GM21515 (cell line): ENCODE data around the gene RASGRP3.
"Not testable (repeated sequence)": the region's sequence is repeated elsewhere in the genome, so short reads cannot be mapped to it uniquely, and the experiment has no call there.

ENCODE experiments used
- ATAC-seq: cut with Tn5 transposase; IDR thresholded peaks from one replicate; pipeline ENCODE4 v1.9.1; 2021; ENCODE audit not compliant: unreplicated experiment

Gene RASGRP3, protein sequence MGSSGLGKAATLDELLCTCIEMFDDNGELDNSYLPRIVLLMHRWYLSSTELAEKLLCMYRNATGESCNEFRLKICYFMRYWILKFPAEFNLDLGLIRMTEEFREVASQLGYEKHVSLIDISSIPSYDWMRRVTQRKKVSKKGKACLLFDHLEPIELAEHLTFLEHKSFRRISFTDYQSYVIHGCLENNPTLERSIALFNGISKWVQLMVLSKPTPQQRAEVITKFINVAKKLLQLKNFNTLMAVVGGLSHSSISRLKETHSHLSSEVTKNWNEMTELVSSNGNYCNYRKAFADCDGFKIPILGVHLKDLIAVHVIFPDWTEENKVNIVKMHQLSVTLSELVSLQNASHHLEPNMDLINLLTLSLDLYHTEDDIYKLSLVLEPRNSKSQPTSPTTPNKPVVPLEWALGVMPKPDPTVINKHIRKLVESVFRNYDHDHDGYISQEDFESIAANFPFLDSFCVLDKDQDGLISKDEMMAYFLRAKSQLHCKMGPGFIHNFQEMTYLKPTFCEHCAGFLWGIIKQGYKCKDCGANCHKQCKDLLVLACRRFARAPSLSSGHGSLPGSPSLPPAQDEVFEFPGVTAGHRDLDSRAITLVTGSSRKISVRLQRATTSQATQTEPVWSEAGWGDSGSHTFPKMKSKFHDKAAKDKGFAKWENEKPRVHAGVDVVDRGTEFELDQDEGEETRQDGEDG

DNA sequence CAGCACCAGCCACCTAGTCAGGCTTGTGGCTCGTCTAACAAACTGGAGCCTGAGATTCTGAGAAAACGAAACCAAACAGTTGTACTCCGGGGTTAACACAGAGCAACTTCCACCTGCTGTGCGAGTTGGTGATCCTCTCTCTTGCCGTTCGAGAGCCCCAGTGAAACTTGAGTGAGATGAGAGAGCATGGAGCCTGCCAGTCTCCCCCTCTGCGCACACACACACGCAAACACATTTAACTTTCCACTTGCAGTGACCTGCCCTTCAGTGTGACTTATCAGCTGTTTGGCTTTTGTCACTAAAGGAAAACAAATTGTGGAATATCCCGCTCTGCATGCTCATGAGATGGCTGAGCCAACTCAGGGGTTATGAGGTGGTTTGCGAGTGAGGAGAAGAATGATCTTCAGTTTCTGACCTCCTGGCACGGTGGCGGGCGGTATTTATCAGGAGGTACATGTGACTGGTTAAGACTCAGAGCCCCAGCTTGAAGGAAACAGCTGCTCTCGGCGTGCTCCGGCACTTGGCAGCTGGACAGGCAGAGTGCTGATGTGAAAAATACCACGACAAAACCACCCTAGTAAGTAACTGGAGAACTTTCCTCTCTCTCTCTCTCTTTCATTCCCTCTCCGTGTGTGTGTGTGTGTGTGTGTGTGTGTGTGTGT lies at the start of gene RASGRP3:
TSS of gene RASGRP3 (plus strand) at position 519 of the 662 bp plus-strand sequence. CDS start 38,488 bp downstream, outside the sequence.
- peak; percentile 52 for ATAC-seq

DNA sequence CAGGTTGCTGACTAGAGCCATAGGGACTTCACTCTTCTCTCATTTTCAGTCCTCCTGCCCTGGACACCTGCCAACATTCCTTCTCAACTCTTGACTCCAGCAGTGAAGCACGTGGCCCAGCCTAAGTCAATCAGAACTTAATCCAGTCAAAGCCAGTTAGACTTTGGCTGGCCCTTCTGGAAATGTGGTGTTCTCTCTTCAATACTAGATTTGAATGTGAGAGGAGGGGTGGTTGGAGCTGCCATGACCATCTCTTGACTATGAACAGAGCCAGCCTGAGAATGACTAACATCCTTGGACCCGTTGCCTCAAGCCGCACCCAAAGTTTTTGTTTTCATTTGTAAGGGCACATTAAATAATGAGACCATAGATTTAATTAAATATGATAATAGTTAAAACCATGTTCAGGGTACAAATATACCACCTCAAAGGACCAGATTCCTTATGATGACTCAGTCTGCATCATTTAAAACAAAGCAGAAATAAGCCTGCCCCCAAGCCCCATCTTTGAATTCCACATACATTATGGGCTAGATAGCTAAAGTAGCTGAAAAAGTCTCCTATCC lies 49.7 kb upstream of the RASGRP3 start:
- ATAC-seq: no peak

DNA sequence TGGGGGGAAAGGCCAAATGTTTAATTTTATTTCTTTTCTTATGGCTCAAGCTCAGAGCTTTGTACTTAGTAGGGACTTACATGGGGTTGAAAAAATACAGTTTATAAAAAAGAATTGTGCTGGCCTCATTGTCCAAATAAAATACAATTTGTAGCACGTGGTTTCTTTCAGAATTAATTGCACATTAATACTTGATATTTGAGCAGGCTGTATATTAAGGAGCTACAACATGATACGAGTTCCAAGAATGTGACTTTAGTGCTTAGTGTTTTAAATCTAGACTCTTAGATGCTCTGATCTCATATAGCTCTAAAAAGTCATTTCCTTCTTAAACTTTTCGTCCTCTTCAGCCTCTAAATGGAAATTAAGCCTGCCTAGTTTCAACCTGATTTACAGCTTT lies 46.4 kb upstream of the RASGRP3 start:
- ATAC-seq: no peak

DNA sequence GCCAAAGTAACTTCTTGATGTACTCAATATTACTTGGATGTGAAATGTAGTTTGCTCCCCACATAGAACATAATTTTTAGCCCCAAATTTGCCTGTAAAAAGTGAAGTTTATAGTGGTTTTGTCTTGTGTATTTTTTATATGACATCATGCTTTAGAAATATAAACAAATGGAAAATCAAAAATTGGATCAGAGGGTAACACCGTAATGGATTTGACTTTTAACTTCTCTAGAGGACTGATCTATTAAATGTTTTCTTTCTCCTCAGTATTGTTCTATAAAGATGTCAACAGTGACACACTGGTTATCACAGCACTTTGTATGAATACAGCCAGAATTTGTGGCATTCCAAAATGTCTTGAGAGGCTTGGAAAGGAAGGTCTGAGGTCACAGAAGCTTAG lies 45.6 kb upstream of the RASGRP3 start:
- no peak for ATAC-seq

DNA sequence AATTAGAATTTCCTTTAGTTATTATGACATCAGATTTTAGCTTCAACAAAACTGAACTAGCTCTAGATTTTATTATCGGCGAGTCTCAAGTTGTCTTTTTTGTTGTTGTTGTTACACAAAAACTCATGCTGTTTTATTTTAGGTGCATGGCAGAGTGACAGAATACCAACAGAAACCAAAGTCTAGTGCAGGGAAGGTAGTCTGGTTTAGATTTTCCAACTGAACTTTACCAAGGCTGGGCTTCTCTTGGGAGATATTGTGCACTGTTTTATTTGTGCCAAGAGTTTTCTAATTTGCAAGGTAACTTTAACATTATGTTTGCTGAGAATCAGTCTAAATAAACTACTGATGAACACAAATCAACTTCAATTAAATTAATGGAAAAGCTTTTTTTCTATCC lies 43.6 kb upstream of the RASGRP3 start:
- ATAC-seq: no peak

DNA sequence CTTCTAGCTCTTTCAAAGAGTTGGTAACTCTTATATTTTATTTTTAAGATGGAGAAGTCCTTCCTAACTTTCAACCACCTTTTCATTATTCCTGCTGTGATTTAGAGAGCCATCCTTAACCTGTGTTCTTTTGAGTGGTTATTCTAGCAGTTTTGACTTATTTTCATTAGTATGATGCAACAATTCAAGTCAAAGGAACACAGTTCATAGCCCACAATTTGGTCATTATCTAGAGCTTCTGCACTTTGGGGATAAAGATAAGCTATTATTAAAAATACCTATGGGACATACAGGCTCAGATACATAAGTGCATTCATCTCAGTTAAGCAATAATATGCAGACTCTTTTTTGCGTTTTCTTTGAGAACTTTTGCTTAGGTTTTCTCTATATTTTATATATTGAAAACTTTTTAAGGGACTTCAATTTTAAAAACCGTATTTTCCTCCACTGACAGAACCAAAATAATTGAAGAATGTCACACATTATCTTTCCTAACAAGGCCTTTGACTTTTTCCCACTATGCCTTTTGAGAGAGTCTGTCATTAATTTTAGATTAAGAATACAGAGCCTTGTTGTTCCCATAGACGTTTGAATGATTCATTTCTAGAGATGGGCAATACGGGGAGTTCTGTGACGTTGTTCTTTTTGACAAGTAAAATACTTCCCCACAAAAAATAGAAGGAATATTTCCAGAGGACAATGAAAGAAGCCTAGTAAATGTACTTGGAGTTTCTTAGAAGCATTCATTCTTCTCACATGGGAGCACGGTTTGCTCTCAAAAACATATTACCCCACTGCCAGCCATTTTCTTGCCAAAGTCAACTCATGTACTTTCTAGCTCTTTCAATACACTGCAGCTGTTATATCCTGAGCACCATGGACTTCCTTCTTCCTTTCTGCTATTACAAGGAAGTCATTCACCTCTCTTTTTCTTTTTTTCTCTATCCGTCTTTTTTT lies 42.9 kb upstream of the RASGRP3 start:
- ATAC-seq: no peak

DNA sequence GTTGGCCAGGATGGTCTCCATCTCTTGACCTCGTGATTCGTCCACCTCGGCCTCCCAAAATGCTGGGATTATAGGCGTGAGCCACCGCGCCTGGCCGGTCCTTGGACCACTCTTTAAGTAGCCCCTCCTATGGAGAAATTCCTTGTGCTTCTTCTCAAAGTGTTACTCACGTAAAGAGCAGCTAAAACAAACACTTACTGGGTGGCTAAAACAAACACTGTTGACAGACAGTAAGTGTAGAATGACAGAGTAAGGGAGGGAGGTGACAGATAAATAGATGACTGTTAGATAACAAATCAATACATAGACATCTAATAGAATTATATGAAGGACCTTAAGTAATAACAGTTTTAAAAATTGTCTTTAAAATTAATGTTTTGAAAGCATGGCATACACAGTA lies 40.9 kb upstream of the RASGRP3 start:
- ATAC-seq: no peak

DNA sequence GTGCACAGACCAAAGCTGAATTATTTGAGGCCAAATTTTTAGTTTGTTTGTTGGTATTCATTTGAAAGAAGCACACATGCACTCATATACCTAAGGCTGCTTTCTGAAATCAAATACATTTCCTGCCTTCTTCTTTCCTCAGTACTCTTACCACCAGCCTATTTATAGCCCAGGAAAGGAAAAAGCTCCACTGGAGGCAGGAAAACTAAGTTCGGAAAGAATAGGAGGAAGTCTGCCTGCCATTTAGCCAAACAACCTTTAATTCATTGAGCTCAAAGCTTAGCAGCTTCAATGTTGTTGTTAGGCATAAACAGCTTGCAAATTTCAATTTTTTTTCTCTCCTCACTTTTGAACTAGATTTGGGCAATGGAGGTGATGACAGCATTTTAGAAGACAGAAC lies 40.4 kb upstream of the RASGRP3 start:
- ATAC-seq: no peak

DNA sequence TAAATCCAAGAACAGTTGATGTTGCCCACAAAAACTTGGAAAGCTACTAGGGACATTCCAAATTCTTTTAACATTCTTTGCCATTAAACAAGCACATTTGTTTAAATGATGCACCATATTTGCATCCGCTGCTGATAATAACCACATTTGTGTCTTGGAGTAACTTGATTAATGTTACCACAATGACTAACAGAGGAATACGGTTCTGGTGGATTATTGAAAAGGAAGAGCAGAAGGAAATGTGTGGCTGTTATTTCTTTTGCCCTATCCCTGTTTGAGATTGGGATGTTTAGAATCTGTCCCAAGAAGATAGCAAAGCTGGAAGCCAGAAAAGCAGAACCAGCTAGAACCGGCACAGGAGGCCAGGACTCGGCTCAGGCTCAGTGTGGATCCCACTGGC lies 39.2 kb upstream of the RASGRP3 start:
- ATAC-seq: no peak

DNA sequence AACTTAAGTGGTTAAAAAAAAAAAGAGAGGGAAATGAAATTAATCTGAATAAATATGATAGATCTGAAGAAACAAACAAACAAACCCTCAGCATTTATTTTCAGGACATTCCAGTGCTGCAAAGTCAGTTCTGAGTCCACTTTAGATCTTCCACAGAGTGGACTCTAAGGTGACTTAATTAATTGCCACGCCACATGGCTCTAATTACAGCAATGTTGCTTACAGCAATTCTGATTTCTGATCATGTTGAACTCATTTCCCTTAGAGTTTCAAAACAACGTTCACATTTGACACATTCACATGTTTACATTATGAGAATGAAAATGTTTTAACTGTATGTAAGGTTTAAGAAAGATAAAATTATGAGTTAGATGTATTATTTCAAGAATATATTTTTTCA lies 38.6 kb upstream of the RASGRP3 start:
- no peak for ATAC-seq

DNA sequence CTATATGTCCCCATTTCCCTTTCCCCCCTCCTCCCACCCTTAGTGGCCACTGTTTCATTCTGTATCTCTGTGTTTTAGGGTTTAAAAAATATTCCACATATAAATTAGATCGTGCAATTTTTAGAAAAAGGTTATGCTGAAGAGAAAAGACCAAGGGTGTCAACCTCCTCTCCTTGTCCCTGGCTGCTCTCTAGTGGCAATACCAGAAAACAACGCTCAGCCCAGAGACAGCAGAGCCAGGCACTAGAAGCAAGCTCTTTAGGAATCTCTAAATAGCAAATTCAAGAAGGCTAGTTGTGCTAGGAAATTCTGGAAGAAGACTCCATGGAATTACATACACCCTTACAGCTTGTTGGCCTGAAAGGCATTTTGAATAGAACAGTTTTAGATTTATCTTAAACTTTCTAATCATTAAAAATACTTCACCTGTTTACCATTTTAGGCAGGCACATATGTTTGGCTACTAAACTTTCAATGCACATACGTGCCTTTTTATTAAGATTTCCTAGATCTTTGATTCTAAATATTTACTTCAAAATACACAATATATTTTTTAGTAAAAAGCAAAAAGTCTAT lies 35.1 kb upstream of the RASGRP3 start:
- ATAC-seq: peak; percentile 73

DNA sequence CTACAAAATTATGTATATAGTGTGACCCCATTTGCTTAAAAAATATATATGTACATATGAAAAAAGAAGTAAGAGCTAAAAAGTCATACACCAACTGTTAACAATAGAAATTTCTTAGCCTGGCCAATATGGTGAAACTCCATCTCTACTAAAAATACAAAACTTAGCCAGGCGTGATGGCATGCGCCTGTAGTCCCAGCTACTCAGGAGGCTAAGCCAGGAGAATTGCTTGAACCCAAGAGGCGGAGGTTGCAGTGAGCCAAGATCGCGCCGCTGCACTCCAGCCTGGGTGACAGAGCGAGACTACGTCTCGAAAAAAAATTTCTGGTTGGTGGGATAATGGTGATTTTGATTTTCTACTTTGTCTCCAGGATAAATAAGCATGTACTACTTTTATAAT lies 34.4 kb upstream of the RASGRP3 start:
- ATAC-seq: not testable (repeated sequence)

DNA sequence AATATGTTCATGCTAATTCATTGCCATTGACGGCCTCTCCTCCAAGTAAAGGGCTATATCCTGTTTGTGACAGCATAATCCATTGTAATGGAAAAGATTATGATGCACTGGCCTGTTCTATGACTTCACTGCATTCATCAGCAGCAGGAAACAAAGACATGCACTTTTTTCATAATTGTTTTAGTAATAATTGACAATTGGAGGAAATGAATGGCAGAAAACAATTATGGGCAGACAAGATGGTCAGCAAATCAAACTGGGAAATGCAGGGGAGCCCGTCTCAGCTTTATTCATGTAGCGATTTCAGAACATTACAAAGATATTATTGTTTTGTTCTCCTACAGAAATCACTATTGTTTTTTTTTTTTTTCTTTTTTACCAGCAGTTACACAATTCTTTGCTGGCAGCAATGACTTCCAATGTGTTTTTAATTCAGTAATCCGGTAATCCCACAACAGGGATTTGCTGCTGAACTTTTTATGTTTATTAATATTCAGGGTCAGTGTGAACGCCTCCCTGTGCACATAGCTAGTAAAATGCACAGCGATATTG lies 33.8 kb upstream of the RASGRP3 start:
- no peak for ATAC-seq

DNA sequence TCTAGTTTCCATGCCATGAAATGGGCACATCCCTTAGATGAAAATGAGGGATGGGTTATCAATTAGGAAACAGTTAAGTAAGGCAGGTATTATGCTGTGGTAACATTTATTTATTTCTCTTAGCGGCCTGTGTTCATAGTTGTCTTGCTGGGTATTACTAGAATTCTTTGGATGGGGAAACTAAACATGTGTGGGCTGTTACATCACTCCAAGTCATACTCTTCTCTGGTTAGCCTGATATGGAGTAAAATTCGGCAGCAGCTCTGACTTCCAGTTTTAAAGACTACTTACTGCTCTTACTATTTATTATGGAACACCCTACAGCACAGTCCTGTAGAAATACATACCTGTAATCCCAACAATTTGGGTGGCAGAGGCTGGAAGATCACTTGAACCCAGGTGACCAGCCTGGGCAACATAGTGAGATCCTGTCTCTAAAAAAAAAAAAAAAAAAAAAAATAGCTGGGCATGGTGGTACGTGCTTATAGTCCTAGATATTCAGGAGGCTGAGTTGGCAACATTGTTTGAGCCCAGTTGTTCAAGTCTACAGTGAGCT lies 33.1 kb upstream of the RASGRP3 start:
- no peak for ATAC-seq

DNA sequence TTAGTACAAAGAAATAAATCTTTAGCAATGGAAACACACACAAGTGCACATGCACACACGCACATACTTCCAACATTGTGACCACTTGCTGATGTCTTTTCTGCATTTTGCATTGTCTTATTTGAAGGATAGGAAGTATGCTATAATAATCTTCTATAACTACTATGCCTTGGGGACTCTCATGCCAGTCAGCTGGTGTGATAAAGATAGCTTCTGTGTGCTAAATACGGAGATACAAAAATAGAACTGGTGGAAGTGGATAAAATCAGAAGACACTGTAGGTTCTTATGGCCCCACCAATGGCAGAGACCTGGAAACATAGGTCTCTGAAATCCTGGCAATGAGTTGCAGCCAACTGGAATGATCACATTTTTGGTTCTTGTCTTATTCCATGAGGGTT lies 31.5 kb upstream of the RASGRP3 start:
- ATAC-seq: no peak

DNA sequence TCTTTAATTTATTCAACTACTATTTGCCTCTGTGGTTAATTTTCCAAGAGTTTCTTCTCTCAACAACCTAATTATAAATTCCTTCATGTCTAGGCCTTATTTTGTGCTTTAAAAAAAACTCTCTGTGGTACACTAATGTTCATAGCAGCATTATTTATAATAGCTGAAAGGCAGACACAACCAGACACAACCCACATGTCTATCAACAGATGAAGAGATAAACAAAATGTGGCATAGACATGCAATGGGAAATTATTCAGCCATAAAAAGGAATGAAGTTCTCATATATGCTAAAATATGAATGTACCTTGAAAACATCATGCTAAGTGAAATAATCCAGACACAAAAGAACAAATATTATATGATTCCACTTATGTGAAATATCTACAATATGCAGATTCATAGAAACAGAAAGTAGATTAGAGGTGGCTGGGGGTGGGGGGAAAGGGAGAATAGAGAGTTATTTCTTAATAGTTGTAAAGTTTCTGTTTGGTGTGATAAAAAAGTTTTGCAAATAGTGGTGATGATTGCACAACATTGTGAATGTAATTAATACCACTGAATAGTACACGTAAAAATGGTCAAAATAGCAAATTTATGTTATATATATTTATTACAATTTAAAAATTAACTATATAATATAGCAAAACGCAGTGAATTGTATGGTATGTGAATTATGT lies 28.1 kb upstream of the RASGRP3 start:
- ATAC-seq: no peak

DNA sequence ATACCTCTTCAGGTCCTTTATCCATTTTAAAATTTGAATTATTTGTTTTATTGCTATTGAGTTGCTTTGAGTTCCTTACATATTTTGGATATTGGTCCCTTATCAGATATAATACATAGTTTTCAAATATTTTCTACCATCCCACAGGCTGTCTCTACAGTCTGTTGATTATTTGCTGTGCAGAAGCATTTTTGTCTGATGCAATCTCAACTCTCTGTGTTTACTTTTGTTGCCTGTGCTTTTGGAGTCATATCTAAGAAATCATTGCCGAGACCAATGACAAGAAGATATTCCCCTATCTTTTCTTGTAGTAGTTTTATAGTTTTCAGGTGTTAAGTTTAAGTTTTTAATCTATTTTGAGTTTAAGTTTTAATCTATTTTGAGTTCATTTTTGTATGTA lies 25.2 kb upstream of the RASGRP3 start:
- ATAC-seq: no peak

DNA sequence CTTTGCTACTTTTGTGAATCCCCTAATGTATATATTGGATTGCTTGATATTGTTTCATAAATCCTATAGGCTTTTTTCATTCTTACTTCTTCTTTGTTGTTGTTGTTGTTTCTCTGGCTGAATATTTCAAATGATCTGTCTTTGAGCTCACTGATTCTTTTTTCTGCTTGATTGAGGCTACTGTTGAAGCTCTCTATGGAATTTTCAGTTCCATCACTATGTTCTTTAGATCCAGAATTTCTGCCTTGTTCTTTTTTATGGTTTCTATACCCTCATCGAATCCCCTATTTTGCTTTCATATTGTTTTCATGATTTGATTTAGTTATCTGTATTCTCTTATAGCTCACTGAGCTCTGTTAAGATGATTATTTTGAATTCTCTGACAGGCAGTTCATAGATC lies 24.6 kb upstream of the RASGRP3 start:
- ATAC-seq: no peak

DNA sequence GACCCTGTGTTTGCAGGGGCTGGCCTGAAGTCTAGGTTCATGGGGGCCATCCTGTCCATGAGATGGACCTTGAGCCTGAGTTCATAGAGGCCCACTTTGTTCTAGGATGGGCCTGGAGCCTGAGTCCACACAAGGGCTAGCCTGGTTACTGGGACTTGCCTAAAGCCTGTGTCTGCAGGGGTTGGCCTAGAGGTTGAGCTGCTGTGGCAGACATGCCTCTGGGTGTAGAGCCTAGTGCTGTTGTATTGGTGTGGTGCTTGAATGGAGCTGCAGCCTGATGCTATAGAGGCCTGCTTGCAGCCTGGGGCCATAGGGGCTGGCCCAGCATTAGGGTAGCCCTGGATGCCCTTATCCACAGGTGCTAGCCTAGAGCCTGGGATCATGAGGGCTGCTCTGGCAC lies 23.9 kb upstream of the RASGRP3 start:
- ATAC-seq: no peak
